GM12875 (cell line): ENCODE data around the gene SMARCA4.

ENCODE experiments used
- H3K4me3 ChIP-seq: one replicate; pipeline ENCODE4 v1.5.1; 2011; ENCODE audit warnings: low read depth, low read length, control low read depth
- CTCF ChIP-seq: IDR thresholded peaks from 2 replicates; pipeline ENCODE4 v1.5.1; 2011; ENCODE audit warnings: low read depth, mild to moderate bottlenecking, control low read depth, inconsistent platforms, low read length, moderate library complexity, borderline replicate concordance; ENCODE audit not compliant: insufficient read depth

SMARCA4 gene

GRCh38 chr19:11046605-11047354, 86.0 kb downstream of the SMARCA4 start:
- no peak for TF ChIP-seq CTCF
- peak overlapping the region; percentile 15 for H3K4me3 ChIP-seq

- TF ChIP-seq CTCF = no peak
- no peak overlapping the region for H3K4me3 ChIP-seq
Measured at GRCh38 chr19:11047866-11048265, 87.0 kb downstream of the SMARCA4 start.

- H3K4me3 ChIP-seq = no peak overlapping the region
- no peak for TF ChIP-seq CTCF
Measured at GRCh38 chr19:11050323-11051114, 89.7 kb downstream of the SMARCA4 start.

- TF ChIP-seq CTCF = no peak
- H3K4me3 ChIP-seq = no peak overlapping the region
Measured at GRCh38 chr19:11053817-11054195, 93.0 kb downstream of the SMARCA4 start.

- H3K4me3 ChIP-seq = no peak overlapping the region
- TF ChIP-seq CTCF = no peak
Measured at GRCh38 chr19:11054200-11054599, 93.4 kb downstream of the SMARCA4 start.

- TF ChIP-seq CTCF = no peak
- H3K4me3 ChIP-seq = no peak overlapping the region
Measured at GRCh38 chr19:11054628-11055027, 93.8 kb downstream of the SMARCA4 start.

GRCh38 chr19:11058246-11059030, 97.6 kb downstream of the SMARCA4 start:
- no peak for TF ChIP-seq CTCF
- H3K4me3 ChIP-seq = no peak overlapping the region
